ENCODE data around the gene USP43.

GRCh38 chr17:9696279-9697044 lies 51.1 kb downstream of the USP43 start:
- TF ChIP-seq POLR2A (IDR thresholded peaks at IDR 0.05) (no peak), CTCF (IDR thresholded peaks at IDR 0.05) (no peak)

Data from body of pancreas (tissue), 4 donors.